ENCODE data around the gene CRISP1. TPM values are rescaled to one million over a fixed set of nuclear protein-coding genes. Genes with fewer than 3 reads are reported as not detected.
"Not testable (repeated sequence)": the region's sequence is repeated elsewhere in the genome, so short reads cannot be mapped to it uniquely, and the experiment has no call there.

CRISP1 gene
- total RNA-seq = not detected

GRCh38 chr6:49866485-49866943 lies at the start of gene CRISP1:
CRISP1 (minus strand) TSS chr6:49866535; CDS start chr6:49857400, 9,135 bp downstream.
- no peak for ATAC-seq

- ATAC-seq = peak; percentile 69
These were observed 48.7 kb upstream of the CRISP1 start for GRCh38 chr6:49915035-49915434.

- peak; percentile 28 for ATAC-seq
These were observed 47.5 kb upstream of the CRISP1 start for GRCh38 chr6:49913636-49914375.

GRCh38 chr6:49912196-49912595 lies 45.9 kb upstream of the CRISP1 start:
- ATAC-seq = no peak

- no peak for ATAC-seq
These were observed 44.9 kb upstream of the CRISP1 start for GRCh38 chr6:49911252-49911651.

- ATAC-seq = no peak
These were observed 43.2 kb upstream of the CRISP1 start for GRCh38 chr6:49909563-49909962.

- no peak for ATAC-seq
These were observed 40.2 kb upstream of the CRISP1 start for GRCh38 chr6:49906526-49906925.

GRCh38 chr6:49905296-49905695 lies 39.0 kb upstream of the CRISP1 start:
- ATAC-seq = no peak

GRCh38 chr6:49902856-49903255 lies 36.5 kb upstream of the CRISP1 start:
- no peak for ATAC-seq

GRCh38 chr6:49898904-49899566 lies 32.7 kb upstream of the CRISP1 start:
- no peak for ATAC-seq

- not testable (repeated sequence) for ATAC-seq
These were observed 29.2 kb upstream of the CRISP1 start for GRCh38 chr6:49895553-49895952.

GRCh38 chr6:49892280-49892679 lies 25.9 kb upstream of the CRISP1 start:
- peak; percentile 65 for ATAC-seq

- ATAC-seq = no peak
These were observed 24.7 kb upstream of the CRISP1 start for GRCh38 chr6:49890988-49891387.

- ATAC-seq = no peak
These were observed 22.6 kb upstream of the CRISP1 start for GRCh38 chr6:49888742-49889431.

- ATAC-seq = no peak
These were observed 2.7 kb upstream of the CRISP1 start for GRCh38 chr6:49868951-49869529.

- ATAC-seq = peak; percentile 91
These were observed 10.1 kb downstream of the CRISP1 start for GRCh38 chr6:49856282-49856681.

- ATAC-seq = no peak
These were observed 11.1 kb downstream of the CRISP1 start for GRCh38 chr6:49855221-49855620.

GRCh38 chr6:49852975-49853374 lies 13.4 kb downstream of the CRISP1 start:
- ATAC-seq = no peak

GRCh38 chr6:49849213-49849907 lies 17.0 kb downstream of the CRISP1 start:
- ATAC-seq = peak; percentile 66

- no peak for ATAC-seq
These were observed 18.7 kb downstream of the CRISP1 start for GRCh38 chr6:49847673-49848072.

- ATAC-seq = no peak
These were observed 19.3 kb downstream of the CRISP1 start for GRCh38 chr6:49847014-49847413.

- no peak for ATAC-seq
These were observed 24.9 kb downstream of the CRISP1 start for GRCh38 chr6:49841424-49841823.
